GM12878 (cell line): ENCODE results near the gene WWC2. TPM values are rescaled to one million over a fixed set of nuclear protein-coding genes. Genes with fewer than 3 reads are reported as not detected.

Source experiments
- ATAC-seq: fragments of 200-7000 bp; cut with Tn5 transposase; 3 replicates; pipeline ENCODE4 v1.9.1; 2020; ENCODE audit warnings: mild to moderate bottlenecking, moderate library complexity
- BruUV-seq: library from RNA; stranded (reverse); fragments of 400-500 nt; replicated peaks from 2 replicates; lab custom pipeline; 2021; lab: Mats Ljungman, UMichigan
- CTCF ChIA-PET: fragments of 300-600 bp; sonication (Branson Sonifier 250); formaldehyde crosslinking; extraction: SDS; loops from one replicate; lab custom pipeline; 2021; ENCODE audit warnings: inconsistent platforms; lab: Yijun Ruan, JAX
- POLR2A ChIA-PET: fragments of 350-600 bp; formaldehyde crosslinking; extraction: SDS; loops from one replicate; lab custom pipeline; 2021; ENCODE audit warnings: inconsistent platforms; lab: Charles Lee
- RAD21 ChIA-PET: fragments of 300-600 bp; sonication (Branson Sonifier 250); formaldehyde crosslinking; loops from one replicate; lab custom pipeline; 2023; ENCODE audit warnings: antibody characterized with exemption; ENCODE audit not compliant: unreplicated experiment; lab: Charles Lee
- SMC1A ChIA-PET: fragments of 300-600 bp; sonication (Branson Sonifier 250); formaldehyde crosslinking; loops from one replicate; lab custom pipeline; 2023; ENCODE audit not compliant: unreplicated experiment, uncharacterized antibody; lab: Charles Lee
- DNase-seq: peaks from one replicate; pipeline ENCODE4 v3.0.0-alpha.2; 2011; ENCODE audit warnings: low read depth, low spot score
- FAIRE-seq: peaks from 3 replicates; lab custom pipeline; 2011; peaks lifted over from hg19 to GRCh38; lab: Jason Lieb, UNC
- H2AFZ ChIP-seq: 2 replicates; pipeline ENCODE4 v1.6.0; 2011; ENCODE audit warnings: low read depth, low read length, control low read depth; ENCODE audit not compliant: control insufficient read depth
- H3K27ac ChIP-seq: 2 replicates; pipeline ENCODE4 v1.5.1; 2011; ENCODE audit warnings: control low read depth; ENCODE audit not compliant: control insufficient read depth, insufficient read depth
- H3K27me3 ChIP-seq, 2 experiments: replicated peaks in 1 of 2; 2 replicates each; pipeline versions ENCODE4 v1.6.0 to v1.6.1; 2011; ENCODE audit warnings: low read length in 1 of 2; ENCODE audit not compliant: control insufficient read depth in 2 of 2, insufficient read depth in 2 of 2
- H3K36me3 ChIP-seq, 2 experiments: 2 replicates each; pipeline ENCODE4 v1.5.1; 2011; ENCODE audit warnings: low read length in 1 of 2; ENCODE audit not compliant: control insufficient read depth in 2 of 2, insufficient read depth in 2 of 2
- H3K4me1 ChIP-seq: 2 replicates; pipeline ENCODE4 v1.6.1; 2011; ENCODE audit warnings: mild to moderate bottlenecking, low read length, moderate library complexity, mixed read lengths; ENCODE audit not compliant: control insufficient read depth, insufficient read depth
- H3K4me2 ChIP-seq: 2 replicates; pipeline ENCODE4 v1.6.0; 2011; ENCODE audit warnings: control low read depth; ENCODE audit not compliant: control insufficient read depth, insufficient read depth
- H3K4me3 ChIP-seq: fragments of 200-600 bp; sonication (generic); 2 replicates; pipeline ENCODE4 v1.5.1; 2016
- H3K79me2 ChIP-seq: 2 replicates; pipeline ENCODE4 v1.6.0; 2011; ENCODE audit warnings: low read length; ENCODE audit not compliant: control insufficient read depth, insufficient read depth
- H3K9ac ChIP-seq: 2 replicates; pipeline ENCODE4 v1.8.0; 2011; ENCODE audit warnings: low read length, control low read depth, mixed read lengths; ENCODE audit not compliant: control insufficient read depth, insufficient read depth
- H3K9me3 ChIP-seq: replicated peaks from 3 replicates; pipeline ENCODE4 v1.5.1; 2011; ENCODE audit warnings: mild to moderate bottlenecking, low read length; ENCODE audit not compliant: control insufficient read depth, insufficient read depth
- H4K20me1 ChIP-seq: 2 replicates; pipeline ENCODE4 v1.6.0; 2011; ENCODE audit not compliant: control insufficient read depth, insufficient read depth
- BCL11A ChIP-seq: IDR thresholded peaks from 2 replicates; pipeline ENCODE4 v1.6.1; 2011; ENCODE audit warnings: low read depth, low read length
- EGR1 ChIP-seq, 2 experiments: IDR thresholded peaks; 1 replicate in 1 of 2; 2 replicates in 1 of 2; pipeline ENCODE4 v1.6.1; 2011 to 2012; ENCODE audit warnings: low read depth in 2 of 2, low read length in 2 of 2, borderline replicate concordance in 1 of 2, mild to moderate bottlenecking in 1 of 2, moderate library complexity in 1 of 2
- EP300 ChIP-seq, 2 experiments: fragments of 150-350 bp in 1 of 2; IDR thresholded peaks; 2 replicates each; pipeline ENCODE4 v1.6.1; 2011 to 2012; ENCODE audit warnings: low read depth in 2 of 2, low read length in 2 of 2, borderline replicate concordance in 1 of 2, improper control_type of control experiment in 1 of 2, inconsistent platforms in 1 of 2; ENCODE audit not compliant: control insufficient read depth in 1 of 2
- IKZF1 ChIP-seq: fragments of 450-650 bp; conservative IDR thresholded peaks from 2 replicates; pipeline ENCODE4 v1.6.1; 2017; ENCODE audit warnings: antibody characterized with exemption, mild to moderate bottlenecking
- JUNB ChIP-seq: IDR thresholded peaks from 2 replicates; pipeline ENCODE4 v1.6.1; 2016; ENCODE audit warnings: antibody characterized with exemption, mild to moderate bottlenecking
- MYB ChIP-seq: fragments of 150-350 bp; IDR thresholded peaks from 2 replicates; pipeline ENCODE4 v1.6.1; 2014; ENCODE audit warnings: mild to moderate bottlenecking, low read depth, low read length, borderline replicate concordance
- SREBF2 ChIP-seq: IDR thresholded peaks from 2 replicates; pipeline ENCODE4 v1.6.1; 2012; ENCODE audit warnings: mild to moderate bottlenecking, low read length
- STAT3 ChIP-seq: IDR thresholded peaks from 2 replicates; pipeline ENCODE4 v1.6.1; 2011; ENCODE audit warnings: low read depth, low read length, improper control_type of control experiment
- SUPT20H ChIP-seq: IDR thresholded peaks from 2 replicates; pipeline ENCODE4 v1.6.1; 2011; ENCODE audit warnings: low read depth, mild to moderate bottlenecking, low read length, moderate library complexity, borderline replicate concordance; ENCODE audit not compliant: control insufficient read depth
- TCF12 ChIP-seq: IDR thresholded peaks from 2 replicates; pipeline ENCODE4 v1.6.1; 2011; ENCODE audit warnings: low read depth, mild to moderate bottlenecking, low read length
- TCF3 ChIP-seq: IDR thresholded peaks from 2 replicates; pipeline ENCODE4 v1.6.1; 2012; ENCODE audit warnings: low read depth, mild to moderate bottlenecking, low read length, borderline replicate concordance; ENCODE audit not compliant: insufficient read depth
- WGBS: methylation state at CpG from one replicate; pipeline ENCODE4 v1.1.6; 2016; ENCODE audit warnings: low lambda C conversion rate; ENCODE audit not compliant: insufficient replicate concordance, insufficient coverage; ENCODE audit errors: missing lambda C conversion rate; 5-methylcytosine and 5-hydroxymethylcytosine counted together
- in situ Hi-C: fragments of 300-500 bp; cut with MboI; formaldehyde crosslinking; loops from 9 replicates; pipeline ENCODE4 v1.14.3; 2018; ENCODE audit warnings: mixed read lengths
- intact Hi-C: fragments of 100-400 bp; cut with micrococcal nuclease; formaldehyde crosslinking; loops from one replicate; pipeline ENCODE4 v1.14.2; 2022; ENCODE audit not compliant: unreplicated experiment
- polyA plus RNA-seq, 11 experiments: library from polyadenylated mRNA; depleted of rRNA in 4 of 11; unstranded in 6 of 11; stranded (reverse) in 5 of 11; fragments of >200 nt; fragmentation: Nextera tagmentation in 4 of 11; fragmentation: Illumina TruSeq in 1 of 11; extraction: Ambion mirVana in 4 of 11; extraction: Trizol in 1 of 11; gene quantifications; 1 replicate in 1 of 11; 2 replicates in 10 of 11; pipeline versions ENCODE4 v1.2.1 to v1.2.3, GENCODE V29; 2011 to 2016; ENCODE audit warnings: inconsistent platforms in 2 of 11, missing spikeins in 2 of 11, low read depth in 1 of 11
- total RNA-seq, 4 experiments: library from RNA; depleted of rRNA in 3 of 4; stranded (reverse); fragments of >200 nt in 3 of 4; fragmentation: Illumina TruSeq in 1 of 4; extraction: Trizol in 1 of 4; gene quantifications; 2 replicates each; pipeline versions ENCODE4 v1.2.1 to v1.2.3, GENCODE V29; 2013 to 2021
- TF ChIP-seq, protein P1 (sequence below): fragments of 450-650 bp; IDR thresholded peaks from 2 replicates; pipeline ENCODE4 v1.6.1; 2016; ENCODE audit warnings: mild to moderate bottlenecking, moderate library complexity, borderline replicate concordance

WWC2 gene
- total and polyA plus RNA-seq, 10 of the 15 experiments (the other 5 are each of a cell fraction or from before 2014, with no cell fraction given): 0.02 to 0.72 (median 0.06) TPM; not detected in 3

DNA sequence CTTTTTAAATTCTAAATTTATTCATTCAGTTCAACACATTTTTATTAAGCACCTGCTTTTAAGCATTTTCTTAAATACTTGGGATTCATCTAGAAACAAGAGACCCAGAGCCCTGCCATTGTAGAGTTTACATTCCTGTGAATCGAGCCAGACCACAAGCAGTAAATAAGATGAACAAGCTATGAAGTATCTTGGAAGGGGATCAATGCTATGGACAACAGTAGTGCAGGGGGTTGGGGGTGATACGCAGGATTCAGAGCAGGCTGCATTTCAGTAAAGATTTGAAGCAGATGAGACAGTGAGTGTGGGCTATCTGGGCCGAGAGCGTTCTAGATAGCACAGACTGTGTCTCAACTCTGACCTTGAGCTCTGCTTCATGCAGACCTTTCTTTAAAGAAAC lies 185.9 kb downstream of the WWC2 start:
- no peak for TF ChIP-seq SREBF2
- TF ChIP-seq BCL11A: no peak
- no peak for TF ChIP-seq TCF3
- no peak for TF ChIP-seq SUPT20H
- no peak for TF ChIP-seq EGR1 (IDR thresholded peaks at IDR 0.05; ENCODE audit: borderline replicate concordance in 1 of 2, low read depth in 2 of 2, low read length in 2 of 2)
- TF ChIP-seq TCF12: no peak
- TF ChIP-seq IKZF1: no peak
- TF ChIP-seq EP300 (IDR thresholded peaks at IDR 0.05; ENCODE audit: borderline replicate concordance in 1 of 2, control insufficient read depth in 1 of 2, low read depth in 2 of 2, low read length in 2 of 2): no peak
- no peak for TF ChIP-seq STAT3
- no peak for TF ChIP-seq JUNB
- TF ChIP-seq, protein P1, sequence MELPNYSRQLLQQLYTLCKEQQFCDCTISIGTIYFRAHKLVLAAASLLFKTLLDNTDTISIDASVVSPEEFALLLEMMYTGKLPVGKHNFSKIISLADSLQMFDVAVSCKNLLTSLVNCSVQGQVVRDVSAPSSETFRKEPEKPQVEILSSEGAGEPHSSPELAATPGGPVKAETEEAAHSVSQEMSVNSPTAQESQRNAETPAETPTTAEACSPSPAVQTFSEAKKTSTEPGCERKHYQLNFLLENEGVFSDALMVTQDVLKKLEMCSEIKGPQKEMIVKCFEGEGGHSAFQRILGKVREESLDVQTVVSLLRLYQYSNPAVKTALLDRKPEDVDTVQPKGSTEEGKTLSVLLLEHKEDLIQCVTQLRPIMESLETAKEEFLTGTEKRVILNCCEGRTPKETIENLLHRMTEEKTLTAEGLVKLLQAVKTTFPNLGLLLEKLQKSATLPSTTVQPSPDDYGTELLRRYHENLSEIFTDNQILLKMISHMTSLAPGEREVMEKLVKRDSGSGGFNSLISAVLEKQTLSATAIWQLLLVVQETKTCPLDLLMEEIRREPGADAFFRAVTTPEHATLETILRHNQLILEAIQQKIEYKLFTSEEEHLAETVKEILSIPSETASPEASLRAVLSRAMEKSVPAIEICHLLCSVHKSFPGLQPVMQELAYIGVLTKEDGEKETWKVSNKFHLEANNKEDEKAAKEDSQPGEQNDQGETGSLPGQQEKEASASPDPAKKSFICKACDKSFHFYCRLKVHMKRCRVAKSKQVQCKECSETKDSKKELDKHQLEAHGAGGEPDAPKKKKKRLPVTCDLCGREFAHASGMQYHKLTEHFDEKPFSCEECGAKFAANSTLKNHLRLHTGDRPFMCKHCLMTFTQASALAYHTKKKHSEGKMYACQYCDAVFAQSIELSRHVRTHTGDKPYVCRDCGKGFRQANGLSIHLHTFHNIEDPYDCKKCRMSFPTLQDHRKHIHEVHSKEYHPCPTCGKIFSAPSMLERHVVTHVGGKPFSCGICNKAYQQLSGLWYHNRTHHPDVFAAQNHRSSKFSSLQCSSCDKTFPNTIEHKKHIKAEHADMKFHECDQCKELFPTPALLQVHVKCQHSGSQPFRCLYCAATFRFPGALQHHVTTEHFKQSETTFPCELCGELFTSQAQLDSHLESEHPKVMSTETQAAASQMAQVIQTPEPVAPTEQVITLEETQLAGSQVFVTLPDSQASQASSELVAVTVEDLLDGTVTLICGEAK: no peak
- no peak for TF ChIP-seq MYB
- ChIA-PET CTCF (interaction anchor here (0.7 to 0.9 kb wide), 2 partner anchors 17 to 20 kb away, joined by 3 read pairs; no protein-coding TSS in a partner anchor), RAD21 (no interaction called here), POLR2A (no interaction called here), SMC1A (no interaction called here)
- Histone ChIP-seq H3K4me3 (no peak overlapping the region), H3K9me3 (no peaks in the 10 kb centered on the region), H3K79me2 (no peaks in the 10 kb centered on the region), H3K27me3 (no peaks in the 10 kb centered on the region), H3K27ac (no peak overlapping the region), H2AFZ (no peak overlapping the region), H3K4me2 (no peak overlapping the region), H3K36me3 (no peaks in the 10 kb centered on the region), H3K9ac (no peak overlapping the region), H3K4me1 (no peaks in the 10 kb centered on the region), H4K20me1 (no peaks in the 10 kb centered on the region)
- WGBS: 61% methylated on average over 4 of the region's 4 CpGs
- intact Hi-C loops: loop anchor here (10.0 kb wide), 1 partner anchor 220 kb away; the partner anchor contains the start of gene ING2
- FAIRE-seq: no peak
- in situ Hi-C loops: no loop called here
- no peak for DNase-seq
- ATAC-seq: no peak
- no TSS peak for BruUV-seq
